Hepatocyte (in vitro differentiated cells): ENCODE measurements around the gene ADAM10. TPM values are rescaled to one million over a fixed set of nuclear protein-coding genes. Genes with fewer than 3 reads are reported as not detected.

Experiments
- DNase-seq: peaks from one replicate; pipeline ENCODE4 v3.0.0-alpha.2; 2016; ENCODE audit warnings: low spot score
- H2AFZ ChIP-seq: fragments of 200-600 bp; sonication (generic); 2 replicates; pipeline ENCODE4 v1.6.0; 2016; ENCODE audit warnings: antibody characterized with exemption, mild to moderate bottlenecking
- H3K27ac ChIP-seq: fragments of 200-600 bp; sonication (generic); 2 replicates; pipeline ENCODE4 v1.5.1; 2016; ENCODE audit warnings: mild to moderate bottlenecking
- H3K27me3 ChIP-seq: fragments of 200-600 bp; sonication (generic); 2 replicates; pipeline ENCODE4 v1.6.1; 2016
- H3K36me3 ChIP-seq: fragments of 200-600 bp; sonication (generic); replicated peaks from 2 replicates; pipeline ENCODE4 v1.5.1; 2016; ENCODE audit warnings: low read depth; ENCODE audit not compliant: insufficient read depth
- H3K4me1 ChIP-seq: fragments of 200-600 bp; sonication (generic); 2 replicates; pipeline ENCODE4 v1.5.1; 2016; ENCODE audit warnings: mild to moderate bottlenecking, moderate library complexity; ENCODE audit not compliant: insufficient read depth
- H3K4me2 ChIP-seq: fragments of 200-600 bp; sonication (generic); 2 replicates; pipeline ENCODE4 v1.6.0; 2016
- H3K4me3 ChIP-seq: fragments of 200-600 bp; sonication (generic); 2 replicates; pipeline ENCODE4 v1.5.1; 2016; ENCODE audit warnings: mild to moderate bottlenecking
- H3K79me2 ChIP-seq: fragments of 200-600 bp; sonication (generic); 2 replicates; pipeline ENCODE4 v1.6.0; 2017; ENCODE audit warnings: mild to moderate bottlenecking
- H3K9me2 ChIP-seq: fragments of 200-600 bp; sonication (generic); replicated peaks from 2 replicates; pipeline ENCODE4 v1.6.0; 2017; ENCODE audit warnings: mild to moderate bottlenecking; ENCODE audit not compliant: insufficient read depth
- H3K9me3 ChIP-seq: fragments of 200-600 bp; sonication (generic); 2 replicates; pipeline ENCODE4 v1.5.1; 2016; ENCODE audit warnings: low read depth, mild to moderate bottlenecking
- H4K20me1 ChIP-seq: fragments of 200-600 bp; sonication (generic); 2 replicates; pipeline ENCODE4 v1.6.0; 2016; ENCODE audit warnings: mild to moderate bottlenecking; ENCODE audit not compliant: insufficient read depth, poor library complexity, severe bottlenecking
- CTCF ChIP-seq: fragments of 200-600 bp; sonication (generic); IDR thresholded peaks from 2 replicates; pipeline ENCODE4 v1.5.1; 2016; ENCODE audit warnings: antibody characterized with exemption, mild to moderate bottlenecking; ENCODE audit not compliant: poor library complexity
- EZH2 ChIP-seq: fragments of 200-600 bp; sonication (generic); IDR thresholded peaks from 2 replicates; pipeline ENCODE4 v1.6.1; 2016; ENCODE audit warnings: antibody characterized with exemption, mild to moderate bottlenecking, borderline replicate concordance
- EZH2phosphoT487 ChIP-seq: fragments of 200-600 bp; sonication (generic); IDR thresholded peaks from one replicate; pipeline ENCODE4 v1.6.1; 2018; ENCODE audit warnings: antibody characterized with exemption, mild to moderate bottlenecking, low read depth, moderate library complexity; ENCODE audit not compliant: unreplicated experiment, severe bottlenecking
- WGBS: methylation state at CpG from one replicate; pipeline ENCODE4 v1.1.6; 2016; ENCODE audit warnings: low lambda C conversion rate; ENCODE audit errors: missing lambda C conversion rate; 5-methylcytosine and 5-hydroxymethylcytosine counted together
- polyA plus RNA-seq: library from polyadenylated mRNA; unstranded; fragments of >200 nt; fragmentation: Nextera tagmentation; extraction: Ambion mirVana; gene quantifications from 2 replicates; pipeline ENCODE4 v1.2.1, GENCODE V29; 2016
- total RNA-seq: library from RNA; depleted of rRNA; stranded (reverse); fragments of >200 nt; gene quantifications from 2 replicates; pipeline ENCODE4 v1.2.3, GENCODE V29; 2014

The ADAM10 gene
- total and polyA plus RNA-seq, 2 experiments from 2014 or later, result 112 to 163 TPM

DNA sequence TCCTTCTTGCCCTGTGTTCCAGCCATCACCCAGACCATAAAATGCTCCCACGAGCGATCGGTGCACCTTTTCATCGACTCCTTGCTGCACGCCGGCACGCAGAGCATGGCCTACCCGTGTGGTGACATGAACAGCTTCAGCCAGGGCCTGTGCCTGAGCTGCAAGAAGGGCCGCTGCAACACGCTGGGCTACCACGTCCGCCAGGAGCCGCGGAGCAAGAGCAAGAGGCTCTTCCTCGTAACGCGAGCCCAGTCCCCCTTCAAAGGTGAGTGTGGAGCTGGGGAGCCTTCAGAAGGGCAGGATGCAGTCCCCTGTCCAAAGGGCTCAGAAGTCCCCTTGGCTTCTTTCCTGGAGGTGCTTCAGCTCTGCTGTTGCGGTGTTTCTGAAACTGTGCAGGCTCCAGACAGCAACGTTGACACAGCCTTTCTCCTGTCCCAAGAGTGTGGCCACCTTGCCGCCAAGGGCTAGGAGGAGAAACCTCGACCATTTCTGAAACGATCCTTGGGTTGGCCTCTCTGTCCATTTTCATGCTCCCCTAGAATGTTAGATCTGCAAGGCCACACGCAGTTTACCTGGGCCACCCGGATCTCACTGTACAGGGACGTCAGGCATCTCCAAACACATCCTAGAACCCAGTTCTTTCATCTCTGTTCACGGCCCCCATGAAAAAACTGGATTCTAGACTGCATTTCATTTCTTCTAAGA is 201.0 kb downstream of the ADAM10 start:
- Histone ChIP-seq H3K9me3 (no peaks in the 10 kb centered on the region), H3K4me3 (no peak overlapping the region), H4K20me1 (no peaks in the 10 kb centered on the region), H3K4me1 (peaks cover 29% of the 10 kb centered on the region), H3K36me3 (no peaks in the 10 kb centered on the region), H2AFZ (no peak overlapping the region), H3K79me2 (no peaks in the 10 kb centered on the region), H3K9me2 (no peaks in the 10 kb centered on the region), H3K4me2 (peak overlapping the region; percentile 15), H3K27me3 (no peaks in the 10 kb centered on the region), H3K27ac (peak overlapping the region; percentile 47)
- TF ChIP-seq EZH2, result no peak
- TF ChIP-seq CTCF, result no peak
- no peak for TF ChIP-seq EZH2phosphoT487
- DNase-seq, result no peak
- 83% methylated on average over 26 of the region's 26 CpGs for WGBS

DNA sequence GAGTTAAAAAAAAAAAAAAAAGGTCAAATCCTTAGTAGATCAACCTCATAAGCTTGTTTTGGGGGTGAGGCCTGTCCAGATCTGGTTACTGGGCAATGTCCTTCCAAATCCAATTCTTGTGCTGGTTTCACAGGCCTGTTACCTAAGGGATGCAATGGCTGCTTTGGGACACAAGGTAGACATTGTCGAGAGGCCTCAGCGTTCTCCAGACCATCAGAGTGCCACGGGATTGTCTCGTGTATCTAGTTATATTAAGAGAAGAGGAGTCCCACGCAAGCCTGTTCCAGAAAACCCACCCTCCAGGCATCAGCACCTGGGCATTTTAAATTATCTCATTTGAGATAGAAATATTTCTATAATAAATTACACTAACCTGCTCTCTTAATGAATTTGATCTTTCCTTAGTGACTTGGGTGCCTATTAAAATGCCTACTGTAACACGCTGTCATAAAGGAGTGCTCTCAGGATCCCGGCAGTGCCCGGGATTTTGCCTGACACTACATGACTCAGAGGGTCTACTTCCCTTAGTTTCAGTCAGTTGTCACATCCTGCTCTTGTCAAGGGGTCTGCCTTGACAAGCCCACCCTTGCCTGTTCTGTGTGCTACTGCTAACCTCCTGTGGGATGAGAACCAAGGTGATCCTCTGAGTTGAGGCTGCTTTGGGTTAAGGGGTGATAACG is 201.7 kb downstream of the ADAM10 start:
- no peaks in the 10 kb centered on the region for H3K9me3 ChIP-seq
- H4K20me1 ChIP-seq, result no peaks in the 10 kb centered on the region
- H3K79me2 ChIP-seq, result no peaks in the 10 kb centered on the region
- no peaks in the 10 kb centered on the region for H3K27me3 ChIP-seq
- no peak overlapping the region for H3K27ac ChIP-seq
- WGBS, result 87% methylated on average over 9 of the region's 9 CpGs
- no peak overlapping the region for H2AFZ ChIP-seq
- H3K4me1 ChIP-seq, result peaks cover 29% of the 10 kb centered on the region
- no peaks in the 10 kb centered on the region for H3K9me2 ChIP-seq
- H3K4me3 ChIP-seq, result no peak overlapping the region
- TF ChIP-seq EZH2phosphoT487, result no peak
- TF ChIP-seq EZH2, result no peak
- no peak for TF ChIP-seq CTCF
- H3K36me3 ChIP-seq, result no peaks in the 10 kb centered on the region
- H3K4me2 ChIP-seq, result no peak overlapping the region
- no peak for DNase-seq

GRCh38 chr15:58546635-58547627 is 202.6 kb downstream of the ADAM10 start:
- Histone ChIP-seq H3K27me3 (no peaks in the 10 kb centered on the region), H3K4me2 (no peak overlapping the region), H3K79me2 (no peaks in the 10 kb centered on the region), H3K9me2 (no peaks in the 10 kb centered on the region), H3K4me3 (no peak overlapping the region), H3K9me3 (no peaks in the 10 kb centered on the region), H3K36me3 (no peaks in the 10 kb centered on the region), H3K4me1 (peaks cover 22% of the 10 kb centered on the region), H2AFZ (no peak overlapping the region), H3K27ac (no peak overlapping the region), H4K20me1 (no peaks in the 10 kb centered on the region)
- 78% methylated on average over 13 of the region's 13 CpGs for WGBS
- no peak for TF ChIP-seq EZH2phosphoT487
- TF ChIP-seq EZH2, result no peak
- TF ChIP-seq CTCF, result no peak
- no peak for DNase-seq
